ENCODE data around the gene ZNG1C.
"Not testable (repeated sequence)": the region's sequence is repeated elsewhere in the genome, so short reads cannot be mapped to it uniquely, and the experiment has no call there.

ZNG1C gene

DNA sequence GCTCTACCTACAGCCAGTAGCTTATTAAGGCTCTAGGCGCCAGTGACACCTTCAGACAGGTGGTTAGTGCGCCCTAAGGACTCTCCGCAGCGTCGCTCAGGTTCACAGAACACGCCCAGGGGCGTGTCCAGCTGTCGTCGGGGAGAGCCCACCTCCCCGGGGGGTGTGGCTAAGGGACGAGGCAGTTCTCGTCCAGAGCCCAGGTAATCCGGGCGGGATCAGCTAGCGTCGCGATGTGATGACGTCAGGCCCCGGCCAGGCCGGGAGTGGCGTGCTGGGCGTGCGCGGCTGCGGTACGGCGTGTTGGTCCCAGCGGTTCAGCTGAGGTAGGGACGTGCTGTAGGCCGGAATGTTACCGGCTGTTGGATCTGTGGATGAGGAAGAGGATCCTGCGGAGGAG lies at the start of gene ZNG1C:
Gene ZNG1C, plus strand, starts transcription at position 301 of the 400 bp plus-strand sequence. Its CDS starts 49 bp downstream, at position 350.
- not testable (repeated sequence) for FAIRE-seq

DNA sequence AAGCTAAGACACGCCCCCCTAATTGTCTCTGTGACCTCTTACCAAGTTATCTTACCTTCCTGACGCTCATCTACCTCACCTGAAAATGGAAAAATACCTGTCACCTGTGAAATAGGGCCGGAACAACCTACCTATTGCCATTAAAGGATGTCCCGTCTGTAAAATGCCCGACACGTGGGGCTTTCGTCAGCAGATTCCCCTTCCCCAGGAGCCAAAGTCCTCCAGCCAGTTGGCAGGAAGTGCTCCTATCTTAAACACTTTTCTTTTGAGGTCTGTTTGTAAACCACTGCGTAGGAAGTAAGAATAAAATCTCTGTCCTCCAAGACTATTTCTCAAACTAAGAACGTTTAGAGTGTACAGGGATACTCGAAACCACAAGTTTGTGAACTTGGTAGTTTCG lies 654 bp downstream of the ZNG1C start:
- FAIRE-seq, result not testable (repeated sequence)

GRCh38 chr9:68281041-68281440 lies 39.3 kb downstream of the ZNG1C start:
- not testable (repeated sequence) for FAIRE-seq

DNA sequence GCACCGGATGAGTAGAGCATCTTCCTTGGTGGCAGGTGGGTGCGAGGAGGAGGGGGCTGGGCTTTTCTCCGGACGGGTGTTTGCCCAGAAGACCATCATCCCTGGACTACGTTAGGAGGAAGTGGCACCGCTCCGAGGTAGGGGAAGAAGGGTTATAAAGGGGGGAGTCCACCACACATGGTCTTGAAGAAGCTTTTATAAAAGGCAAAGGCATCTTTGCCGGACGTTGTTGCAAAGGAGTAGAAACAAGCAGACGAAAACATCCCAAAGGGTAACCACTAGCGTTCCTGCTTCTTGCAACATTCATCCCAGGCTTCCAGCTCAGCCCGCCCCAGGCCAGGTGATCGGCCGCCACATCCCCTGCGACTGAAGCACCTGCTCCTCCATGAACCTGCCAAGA lies 60.8 kb downstream of the ZNG1C start, which contains the start of gene FOXD4L3:
Gene FOXD4L3, plus strand, starts transcription at position 301 of the 400 bp plus-strand sequence. Its CDS starts 85 bp downstream, at position 386.
- not testable (repeated sequence) for FAIRE-seq

GRCh38 chr9:68303771-68304170 lies 62.0 kb downstream of the ZNG1C start:
- not testable (repeated sequence) for FAIRE-seq

DNA sequence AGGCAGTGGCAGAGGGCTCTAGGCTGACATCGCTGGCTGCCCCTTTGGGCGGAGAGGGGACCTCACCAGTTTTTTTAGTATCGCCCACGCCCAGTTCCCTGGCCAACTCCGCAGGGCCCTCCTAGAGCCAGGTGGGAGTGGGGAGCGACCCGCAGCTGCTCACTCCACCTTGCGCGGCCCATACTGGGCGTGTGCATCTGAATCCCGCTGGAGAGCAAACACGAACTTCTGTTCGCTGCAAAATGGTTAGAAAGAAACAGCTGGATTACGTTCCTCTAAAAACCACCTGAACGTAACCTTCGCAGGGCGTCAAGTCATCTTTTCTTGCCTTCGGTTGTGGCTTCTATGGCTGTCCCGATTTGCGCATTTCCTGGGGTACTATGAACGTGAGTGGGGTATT lies 62.4 kb downstream of the ZNG1C start:
- not testable (repeated sequence) for FAIRE-seq

GRCh38 chr9:68304777-68305176 lies 63.0 kb downstream of the ZNG1C start:
- not testable (repeated sequence) for FAIRE-seq

DNA sequence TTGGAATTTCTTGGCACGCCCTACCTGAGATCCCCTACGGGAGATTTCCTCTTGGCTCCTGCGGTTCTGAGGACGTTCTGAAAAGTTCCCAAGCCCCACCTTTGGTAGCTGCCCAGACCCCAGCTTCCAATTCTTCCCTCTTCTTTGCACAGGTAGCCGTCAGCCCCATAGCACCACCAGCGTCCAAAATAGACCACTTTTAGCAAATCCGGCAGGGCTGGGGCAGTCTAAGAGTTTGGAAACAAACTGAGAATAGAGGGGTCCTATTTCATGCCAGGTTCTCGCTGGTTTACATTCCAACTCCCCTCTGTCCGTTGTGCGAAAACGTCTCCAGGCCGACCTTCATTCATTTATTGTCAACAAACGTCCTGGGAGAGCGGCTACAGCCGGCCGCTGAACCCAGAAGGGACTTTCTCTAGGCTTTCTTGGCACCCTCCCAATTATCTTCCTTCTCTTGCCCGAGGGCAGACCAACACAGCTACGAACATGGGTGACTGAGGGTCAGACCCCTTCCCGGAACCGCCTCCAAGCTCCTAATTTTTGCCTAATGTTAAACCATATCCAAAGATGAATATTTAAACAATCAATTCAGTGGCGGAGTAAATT lies 64.0 kb downstream of the ZNG1C start:
- not testable (repeated sequence) for FAIRE-seq

- not testable (repeated sequence) for FAIRE-seq
Observed at GRCh38 chr9:68306391-68306964, 64.7 kb downstream of the ZNG1C start.

DNA sequence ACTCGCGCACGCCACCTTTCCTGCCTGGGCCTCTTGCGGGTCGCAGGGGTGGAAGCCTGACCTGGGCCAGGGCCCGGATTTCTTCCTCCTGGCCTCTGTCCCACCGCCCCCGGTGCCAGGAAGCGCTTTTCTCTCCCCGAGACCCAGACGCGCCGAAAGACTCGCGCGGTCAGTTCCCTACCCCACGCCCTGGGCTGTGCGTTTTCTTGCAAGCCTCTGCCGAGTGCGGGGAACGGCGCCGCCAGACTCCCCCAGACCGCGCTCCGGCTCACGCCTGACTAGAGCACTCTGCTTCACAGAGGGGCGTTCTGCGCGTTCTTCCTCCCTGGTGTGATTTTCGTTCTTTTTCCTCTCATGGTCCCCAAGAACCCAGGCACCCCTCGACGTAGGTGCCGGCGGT lies 65.3 kb downstream of the ZNG1C start:
- FAIRE-seq, result not testable (repeated sequence)

DNA sequence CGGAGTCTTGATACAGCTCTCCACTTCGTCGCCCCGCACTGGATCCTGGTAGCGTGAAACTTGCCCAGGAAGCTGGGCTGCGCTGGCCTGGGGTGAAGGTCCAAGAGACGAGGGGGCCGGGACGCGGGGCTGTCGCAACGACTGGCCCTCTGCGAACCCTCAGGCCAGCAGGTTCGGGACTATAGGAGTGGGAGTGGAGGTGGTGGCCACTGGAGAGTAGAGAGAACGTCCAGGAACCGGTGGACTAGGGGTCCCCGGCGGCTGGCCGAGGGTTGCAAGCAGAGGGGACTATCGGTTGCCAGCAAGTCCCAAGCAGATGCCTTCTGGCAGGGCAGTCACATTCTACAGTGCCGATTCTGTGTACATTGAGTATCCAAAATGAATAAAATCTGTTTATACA lies 65.9 kb downstream of the ZNG1C start:
- not testable (repeated sequence) for FAIRE-seq

DNA sequence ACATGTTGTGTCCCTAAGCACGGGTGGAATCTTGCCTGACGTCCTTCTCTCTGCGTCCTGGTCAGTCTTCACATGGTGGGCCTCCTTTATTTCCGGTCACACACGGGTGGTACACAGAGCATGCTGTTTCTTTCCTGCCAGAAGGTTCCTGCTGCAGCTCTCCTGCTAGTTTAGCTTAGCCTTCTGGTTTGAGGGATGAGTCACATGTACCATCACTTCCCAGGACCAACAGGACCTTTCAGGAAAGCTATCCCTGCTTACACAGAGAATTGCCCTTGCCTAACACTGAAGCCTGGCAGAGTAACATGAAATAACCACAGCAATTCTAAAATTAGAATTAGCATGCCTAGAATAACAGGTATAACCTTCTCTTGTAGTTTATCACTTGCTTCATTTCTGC lies 69.4 kb downstream of the ZNG1C start:
- FAIRE-seq, result not testable (repeated sequence)

DNA sequence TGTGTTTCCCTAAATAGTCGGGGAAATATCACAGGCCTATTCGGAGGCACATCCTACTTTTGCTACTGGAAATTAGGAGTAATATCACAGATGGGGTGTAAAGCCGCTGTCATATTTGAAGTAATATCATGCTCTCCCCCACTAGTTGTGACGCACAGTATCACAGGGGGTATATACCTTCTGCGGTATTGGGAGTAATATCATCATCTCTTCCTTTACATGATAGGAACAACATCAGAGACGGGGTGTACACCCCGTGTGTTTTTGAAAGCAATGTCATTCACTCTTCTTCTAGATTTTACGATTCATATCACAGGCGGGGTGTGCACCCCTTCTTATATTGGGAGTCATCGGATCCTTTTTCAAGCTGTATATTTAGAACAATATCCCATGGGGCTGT lies 76.4 kb downstream of the ZNG1C start:
- not testable (repeated sequence) for FAIRE-seq

- not testable (repeated sequence) for FAIRE-seq
Observed at GRCh38 chr9:68323749-68324148, 82.0 kb downstream of the ZNG1C start.

DNA sequence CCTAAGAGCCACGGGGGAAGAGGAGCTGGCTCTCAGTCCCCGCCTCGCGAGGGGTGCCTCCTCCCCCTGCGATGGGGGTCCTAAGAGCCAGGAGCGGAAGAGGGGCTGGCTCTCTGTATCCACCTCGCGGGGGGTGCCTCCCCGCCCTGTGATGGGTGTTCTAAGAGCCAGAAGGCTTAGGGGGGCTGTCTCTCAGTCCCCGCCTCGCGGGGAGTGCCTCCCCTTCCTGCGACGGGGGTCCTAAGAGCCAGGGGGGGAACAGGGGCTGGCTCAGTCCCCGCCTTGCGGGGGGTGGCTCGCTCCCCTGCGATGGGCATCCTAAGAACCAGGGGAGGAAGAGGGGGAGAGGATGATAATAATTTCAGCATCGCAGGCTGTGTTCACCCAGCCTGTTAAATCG lies 82.7 kb downstream of the ZNG1C start:
- FAIRE-seq, result not testable (repeated sequence)

- FAIRE-seq, result not testable (repeated sequence)
Observed at GRCh38 chr9:68329106-68329505, 87.3 kb downstream of the ZNG1C start.

DNA sequence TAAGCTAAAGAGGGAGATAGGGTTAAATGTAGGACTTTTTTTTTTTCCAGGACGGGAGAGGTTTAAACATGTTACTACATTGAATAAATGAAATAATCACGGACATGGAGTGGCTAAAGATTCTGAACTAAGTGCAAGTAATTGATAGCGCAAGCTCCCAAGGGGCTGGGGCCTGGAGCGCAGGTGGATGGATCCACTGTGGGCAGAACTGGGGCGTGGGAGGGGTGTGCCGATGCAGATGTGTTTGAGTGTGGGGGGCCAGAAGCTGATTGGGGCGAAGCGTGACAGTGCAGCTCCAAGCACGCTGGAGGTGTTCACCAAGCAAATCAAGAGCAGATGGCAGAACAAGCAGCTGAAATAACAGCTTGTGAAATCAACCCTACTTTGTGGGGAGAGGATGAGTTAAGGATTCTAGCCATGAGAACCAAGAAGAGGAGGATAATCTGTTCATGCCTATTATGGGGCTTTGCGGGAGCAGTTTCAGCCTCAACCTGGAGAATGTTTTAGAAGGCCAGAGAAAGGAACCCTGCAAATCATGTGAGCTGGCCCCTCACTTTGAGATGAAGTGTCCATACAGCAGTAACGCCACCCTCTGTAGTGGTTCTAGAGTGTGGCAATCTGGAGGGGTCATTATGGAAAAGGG lies 88.9 kb downstream of the ZNG1C start:
- FAIRE-seq, result not testable (repeated sequence)

GRCh38 chr9:68332122-68332521 lies 90.3 kb downstream of the ZNG1C start:
- not testable (repeated sequence) for FAIRE-seq

DNA sequence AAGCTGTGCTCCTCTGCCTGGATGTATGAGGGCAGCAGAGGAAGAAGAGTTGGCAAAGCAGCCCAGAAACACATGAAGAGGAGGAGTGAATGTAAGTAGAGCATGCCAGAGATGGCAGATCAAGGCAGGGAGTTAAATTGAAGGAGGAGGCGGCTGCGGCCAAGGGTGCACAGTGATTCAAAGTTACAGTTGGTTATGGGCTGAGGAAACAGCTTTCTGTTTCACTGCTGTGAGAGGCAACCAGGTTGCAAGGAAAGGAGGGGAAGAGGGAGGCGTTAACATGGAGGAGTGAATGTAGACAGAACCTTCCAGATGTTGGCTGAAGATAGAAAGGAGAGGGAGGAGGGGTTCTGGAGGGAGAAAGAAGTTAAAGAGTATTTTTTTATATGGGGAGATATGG lies 94.2 kb downstream of the ZNG1C start:
- not testable (repeated sequence) for FAIRE-seq

DNA sequence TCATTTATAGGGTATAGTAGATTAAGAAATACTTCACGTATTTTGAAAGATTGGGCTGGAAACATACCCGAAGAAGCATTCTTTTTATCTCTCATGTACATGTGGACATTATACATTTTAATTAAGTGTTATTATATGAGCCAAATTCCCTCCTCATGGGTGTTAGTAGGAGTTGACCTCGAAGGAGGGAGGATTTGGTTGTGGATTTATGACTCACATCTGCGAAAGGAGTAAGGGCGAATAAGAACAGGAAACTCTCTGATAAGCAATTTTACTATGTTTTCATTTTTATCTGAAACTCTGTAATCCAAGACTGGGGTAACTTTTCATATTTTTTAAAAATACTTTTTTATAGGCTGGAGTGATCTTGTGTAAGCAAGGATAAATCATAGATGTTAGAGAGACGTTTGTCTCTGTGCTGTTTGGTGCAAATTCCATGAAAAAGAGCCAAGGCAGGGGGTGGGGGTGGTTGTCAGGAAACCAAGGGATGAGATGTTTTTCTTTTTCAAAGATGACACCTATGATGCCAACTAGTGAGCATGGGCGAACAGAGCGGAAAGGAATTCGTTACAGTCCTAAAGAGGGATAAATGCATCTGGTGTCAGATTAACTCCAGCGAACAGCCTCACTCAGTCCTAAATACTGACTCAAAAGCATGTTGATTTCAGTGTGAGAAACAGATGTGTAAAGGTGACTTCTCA lies 95.0 kb downstream of the ZNG1C start:
- FAIRE-seq, result not testable (repeated sequence)

- FAIRE-seq, result not testable (repeated sequence)
Observed at GRCh38 chr9:68338000-68338399, 96.2 kb downstream of the ZNG1C start.

- FAIRE-seq, result not testable (repeated sequence)
Observed at GRCh38 chr9:68342265-68343025, 100.7 kb downstream of the ZNG1C start.
